HEK293T (cell line): ENCODE measurements around the gene EPN1.

Experiments
- ARNT ChIP-seq: fragments of 450-650 bp; IDR thresholded peaks from 2 replicates; pipeline ENCODE4 v1.6.1; 2017; ENCODE audit warnings: mild to moderate bottlenecking
- BHLHE40 ChIP-seq: fragments of 450-650 bp; IDR thresholded peaks from 2 replicates; pipeline ENCODE4 v1.6.1; 2016; ENCODE audit warnings: mild to moderate bottlenecking, moderate library complexity, borderline replicate concordance
- CTBP1 ChIP-seq: fragments of 450-650 bp; IDR thresholded peaks from 2 replicates; pipeline ENCODE4 v1.6.1; 2016; ENCODE audit warnings: borderline replicate concordance
- FOXK2 ChIP-seq: fragments of 450-650 bp; IDR thresholded peaks from 2 replicates; pipeline ENCODE4 v1.6.1; 2016; ENCODE audit warnings: mild to moderate bottlenecking
- FOXM1 ChIP-seq: fragments of 450-650 bp; IDR thresholded peaks from 2 replicates; pipeline ENCODE4 v1.6.1; 2017; ENCODE audit warnings: mild to moderate bottlenecking, borderline replicate concordance
- SP1 ChIP-seq: fragments of 450-650 bp; IDR thresholded peaks from 2 replicates; pipeline ENCODE4 v1.6.1; 2017
- SUZ12 ChIP-seq: fragments of 450-650 bp; IDR thresholded peaks from 2 replicates; pipeline ENCODE4 v1.6.1; 2016; ENCODE audit warnings: mild to moderate bottlenecking

GRCh38 chr19:55668603-55669348 lies 6.2 kb upstream of the EPN1 start:
- TF ChIP-seq SP1, result no peak
- no peak for TF ChIP-seq FOXK2
- no peak for TF ChIP-seq BHLHE40
- no peak for TF ChIP-seq CTBP1
- no peak for TF ChIP-seq SUZ12
- no peak for TF ChIP-seq ARNT
- TF ChIP-seq FOXM1, result no peak
